CD4-positive, alpha-beta T cell treated with Interleukin-1 beta for 1 hour (primary cell): ENCODE data around the gene CD300LG.
A peak's percentile ranks its signal among the peaks of the same experiment; 100 is the strongest.
"Not testable (repeated sequence)": the region's sequence is repeated elsewhere in the genome, so short reads cannot be mapped to it uniquely, and the experiment has no call there.

Experiments
- DNase-seq, 2 donors: peaks; one replicate each; pipeline ENCODE4 v3.0.0-alpha.2; 2020 to 2022

The CD300LG gene

GRCh38 chr17:43880420-43880991 is 33.5 kb downstream of the CD300LG start:
- peak; percentile 22 to 48 for DNase-seq

- no peak for DNase-seq
Observed at GRCh38 chr17:43881181-43881580, 34.2 kb downstream of the CD300LG start.

- no peak for DNase-seq
Observed at GRCh38 chr17:43881758-43882505, 35.0 kb downstream of the CD300LG start.

GRCh38 chr17:43882761-43883415 is 35.9 kb downstream of the CD300LG start:
- no peak for DNase-seq

GRCh38 chr17:43888548-43888947 is 41.6 kb downstream of the CD300LG start:
- DNase-seq: no peak

- no peak for DNase-seq
Observed at GRCh38 chr17:43890240-43890639, 43.3 kb downstream of the CD300LG start.

- no peak for DNase-seq
Observed at GRCh38 chr17:43891851-43892646, 45.1 kb downstream of the CD300LG start.

- DNase-seq: no peak
Observed at GRCh38 chr17:43892647-43892952, 45.6 kb downstream of the CD300LG start.

GRCh38 chr17:43894494-43894893 is 47.5 kb downstream of the CD300LG start:
- not testable (repeated sequence) for DNase-seq

GRCh38 chr17:43897831-43898230 is 50.9 kb downstream of the CD300LG start:
- no peak for DNase-seq

GRCh38 chr17:43898446-43898845 is 51.5 kb downstream of the CD300LG start:
- no peak for DNase-seq

- DNase-seq: peak; percentile 84 to 85
Observed at GRCh38 chr17:43900183-43900857, 53.3 kb downstream of the CD300LG start.

- no peak for DNase-seq
Observed at GRCh38 chr17:43900858-43901754, 54.1 kb downstream of the CD300LG start.

- no peak for DNase-seq
Observed at GRCh38 chr17:43901861-43902589, 55.0 kb downstream of the CD300LG start.

- DNase-seq: no peak
Observed at GRCh38 chr17:43905400-43905984, 58.5 kb downstream of the CD300LG start.

- peak; percentile 45 to 56 for DNase-seq
Observed at GRCh38 chr17:43905985-43906852, 59.2 kb downstream of the CD300LG start.

GRCh38 chr17:43906951-43907424 is 60.0 kb downstream of the CD300LG start:
- peak; percentile 25 to 27 for DNase-seq

- DNase-seq: peak; percentile 58 to 62
Observed at GRCh38 chr17:43907425-43907981, 60.5 kb downstream of the CD300LG start, which contains the start of gene MPP2. Gene MPP2, minus strand, starts transcription at chr17:43907536. Its CDS starts 3,076 bp downstream, at chr17:43904460.
